Neural cell (in vitro differentiated cells): ENCODE measurements around the gene DPYD. TPM values are rescaled to one million over a fixed set of nuclear protein-coding genes. Genes with fewer than 3 reads are reported as not detected.
A peak's percentile ranks its signal among the peaks of the same experiment; 100 is the strongest.

Experiments
- H2AFZ ChIP-seq: fragments of 200-600, 300-800 bp; sonication (generic), shearing (Covaris generic); 2 replicates; pipeline ENCODE4 v1.6.0; 2014; ENCODE audit warnings: low read depth, mild to moderate bottlenecking, antibody characterized with exemption, low read length, moderate library complexity
- H3F3A ChIP-seq: fragments of 200-600 bp; shearing (Covaris generic); 2 replicates; pipeline ENCODE4 v1.6.1; 2016; ENCODE audit warnings: mild to moderate bottlenecking, moderate library complexity, mixed read lengths, antibody characterized with exemption, low read length; ENCODE audit not compliant: insufficient read depth, poor library complexity, severe bottlenecking
- H3K27ac ChIP-seq: fragments of 200-600, 300-800 bp; sonication (generic), shearing (Covaris generic); 2 replicates; pipeline ENCODE4 v1.5.1; 2014; ENCODE audit warnings: mild to moderate bottlenecking, low read length, moderate library complexity
- H3K27me3 ChIP-seq: fragments of 300-800, 200-600 bp; sonication (generic), shearing (Covaris generic); 2 replicates; pipeline ENCODE4 v1.6.0; 2014; ENCODE audit warnings: mild to moderate bottlenecking, low read depth, low read length, moderate library complexity; ENCODE audit not compliant: insufficient read depth
- H3K36me3 ChIP-seq: fragments of 300-800, 200-600 bp; sonication (generic), shearing (Covaris generic); 2 replicates; pipeline ENCODE4 v1.5.1; 2014; ENCODE audit warnings: mild to moderate bottlenecking, antibody characterized with exemption, low read length, moderate library complexity; ENCODE audit not compliant: insufficient read depth
- H3K4me2 ChIP-seq: fragments of 300-800, 200-600 bp; sonication (generic), shearing (Covaris generic); 2 replicates; pipeline ENCODE4 v1.6.0; 2014; ENCODE audit warnings: mild to moderate bottlenecking, low read length
- H3K4me3 ChIP-seq: fragments of 300-800, 200-600 bp; sonication (generic), shearing (Covaris generic); 2 replicates; pipeline ENCODE4 v1.5.1; 2014; ENCODE audit warnings: mild to moderate bottlenecking, low read length, moderate library complexity
- H3K79me2 ChIP-seq: fragments of 200-600 bp; shearing (Covaris generic); replicated peaks from 2 replicates; pipeline ENCODE4 v1.6.0; 2014; ENCODE audit warnings: mild to moderate bottlenecking, low read length, moderate library complexity; ENCODE audit not compliant: insufficient read depth
- H3K9ac ChIP-seq: fragments of 300-800, 200-600 bp; sonication (generic), shearing (Covaris generic); 2 replicates; pipeline ENCODE4 v1.6.1; 2016; ENCODE audit warnings: mild to moderate bottlenecking, low read length, mixed read lengths
- H3K9me2 ChIP-seq: fragments of 200-600 bp; shearing (Covaris generic); 2 replicates; pipeline ENCODE4 v1.6.1; 2016; ENCODE audit warnings: mild to moderate bottlenecking, low read length, mixed read lengths; ENCODE audit not compliant: insufficient read depth
- H3K9me3 ChIP-seq: fragments of 200-600, 300-800 bp; sonication (generic), shearing (Covaris generic); 2 replicates; pipeline ENCODE4 v1.6.1; 2016; ENCODE audit warnings: mild to moderate bottlenecking, mixed run types, low read length, moderate library complexity, mixed read lengths
- H4K20me1 ChIP-seq: fragments of 200-600 bp; shearing (Covaris generic); 2 replicates; pipeline ENCODE4 v1.6.1; 2016; ENCODE audit warnings: mild to moderate bottlenecking, mixed run types; ENCODE audit not compliant: insufficient read depth
- CTCF ChIP-seq: fragments of 450-650 bp; IDR thresholded peaks from 2 replicates; pipeline ENCODE4 v1.5.1; 2014; ENCODE audit warnings: antibody characterized with exemption, mild to moderate bottlenecking, moderate library complexity; ENCODE audit not compliant: poor library complexity, severe bottlenecking
- EP300 ChIP-seq: fragments of 450-650 bp; conservative IDR thresholded peaks from 2 replicates; pipeline ENCODE4 v1.6.1; 2014; ENCODE audit warnings: antibody characterized with exemption, mild to moderate bottlenecking, moderate library complexity; ENCODE audit not compliant: poor library complexity, severe bottlenecking
- EZH2 ChIP-seq: fragments of 200-600, 300-800 bp; shearing (Covaris generic), sonication (generic); IDR thresholded peaks from 2 replicates; pipeline ENCODE4 v1.6.1; 2014; ENCODE audit warnings: antibody characterized with exemption, low read length, borderline replicate concordance, mild to moderate bottlenecking; ENCODE audit not compliant: insufficient read depth, poor library complexity, severe bottlenecking
- MXI1 ChIP-seq: fragments of 450-650 bp; conservative IDR thresholded peaks from 2 replicates; pipeline ENCODE4 v1.6.1; 2014; ENCODE audit warnings: antibody characterized with exemption, mild to moderate bottlenecking; ENCODE audit not compliant: poor library complexity, severe bottlenecking
- POLR2AphosphoS5 ChIP-seq: IDR thresholded peaks from 2 replicates; pipeline ENCODE4 v1.6.1; 2012
- RAD21 ChIP-seq: fragments of 450-650 bp; conservative IDR thresholded peaks from 2 replicates; pipeline ENCODE4 v1.6.1; 2014; ENCODE audit warnings: antibody characterized with exemption, mild to moderate bottlenecking, moderate library complexity
- REST ChIP-seq: IDR thresholded peaks from 2 replicates; pipeline ENCODE4 v1.6.1; 2012; ENCODE audit warnings: borderline replicate concordance
- SMC3 ChIP-seq: fragments of 450-650 bp; conservative IDR thresholded peaks from 2 replicates; pipeline ENCODE4 v1.6.1; 2014; ENCODE audit warnings: antibody characterized with exemption, mild to moderate bottlenecking, moderate library complexity; ENCODE audit not compliant: poor library complexity
- TAF1 ChIP-seq: IDR thresholded peaks from 2 replicates; pipeline ENCODE4 v1.6.1; 2012; ENCODE audit warnings: low read depth
- polyA plus RNA-seq: library from polyadenylated mRNA; depleted of rRNA; stranded (reverse); fragments of >200 nt; gene quantifications from 2 replicates; pipeline ENCODE4 v1.2.3, GENCODE V29; 2014

Gene DPYD
- polyA plus RNA-seq, 1 donor from 2014 or later = 6.7 TPM

GRCh38 chr1:97170300-97170699 lies 750.5 kb downstream of the DPYD start:
- Histone ChIP-seq H3K4me2 (no peak overlapping the region), H3F3A (no peaks in the 10 kb centered on the region), H3K27ac (no peak overlapping the region), H3K36me3 (no peaks in the 10 kb centered on the region), H3K9me2 (no peaks in the 10 kb centered on the region), H3K9me3 (no peaks in the 10 kb centered on the region), H3K9ac (no peak overlapping the region), H3K79me2 (no peaks in the 10 kb centered on the region), H2AFZ (no peak overlapping the region), H4K20me1 (no peaks in the 10 kb centered on the region), H3K27me3 (no peaks in the 10 kb centered on the region), H3K4me3 (no peak overlapping the region)
- TF ChIP-seq EZH2 = no peak
- TF ChIP-seq RAD21 = no peak
- no peak for TF ChIP-seq SMC3
- no peak for TF ChIP-seq TAF1
- TF ChIP-seq REST = no peak
- TF ChIP-seq EP300 = no peak
- TF ChIP-seq MXI1 = no peak
- no peak for TF ChIP-seq POLR2AphosphoS5

DNA sequence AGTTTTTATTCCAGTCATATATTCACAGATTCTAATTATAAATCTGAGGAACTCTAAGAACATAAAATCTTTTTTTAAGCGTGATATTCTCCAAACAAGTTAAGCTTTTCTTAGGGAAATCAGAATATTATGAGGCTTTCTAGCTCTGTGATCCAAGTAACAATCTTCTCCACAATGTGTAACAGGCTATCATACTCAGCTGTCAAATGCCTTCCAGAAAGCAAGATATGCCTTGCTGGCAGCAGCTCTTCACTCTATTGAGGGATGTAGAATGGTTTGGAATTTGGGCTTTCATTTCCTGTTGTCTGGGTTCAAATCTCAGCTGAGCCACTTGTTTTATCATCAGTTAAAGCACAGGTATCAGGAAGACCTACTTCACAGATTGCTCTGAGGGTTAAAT lies 752.8 kb downstream of the DPYD start:
- TF ChIP-seq EP300 (peak; percentile 9), CTCF (no peak)
- Histone ChIP-seq H3K4me2 (no peak overlapping the region), H3K9me3 (peaks cover 2% of the 10 kb centered on the region), H3F3A (no peaks in the 10 kb centered on the region), H3K27ac (no peak overlapping the region), H2AFZ (no peak overlapping the region), H3K79me2 (no peaks in the 10 kb centered on the region), H3K36me3 (no peaks in the 10 kb centered on the region), H3K9me2 (no peaks in the 10 kb centered on the region), H3K27me3 (no peaks in the 10 kb centered on the region), H3K9ac (no peak overlapping the region), H3K4me3 (no peak overlapping the region), H4K20me1 (no peaks in the 10 kb centered on the region)

DNA sequence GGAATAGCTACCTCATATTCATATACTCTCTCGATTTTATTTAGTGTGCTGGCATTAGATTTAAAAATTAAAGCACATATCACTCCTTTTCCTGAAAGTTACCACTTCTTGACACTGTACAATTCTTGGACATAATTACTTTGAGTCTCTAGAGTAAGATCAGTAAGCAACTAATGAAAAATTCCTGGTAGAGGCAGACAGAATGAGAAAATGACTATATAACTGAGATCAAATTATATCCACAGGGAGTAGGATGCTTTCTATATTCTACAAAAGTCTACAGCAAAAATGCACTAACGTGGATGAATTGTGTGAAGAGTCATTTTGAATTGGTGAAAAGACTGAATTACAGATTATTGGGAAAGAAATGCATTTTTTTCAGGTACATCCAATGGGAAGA lies 753.6 kb downstream of the DPYD start:
- Histone ChIP-seq H3K27me3 (no peaks in the 10 kb centered on the region), H3K9ac (no peak overlapping the region), H3K79me2 (no peaks in the 10 kb centered on the region), H4K20me1 (no peaks in the 10 kb centered on the region), H3F3A (no peaks in the 10 kb centered on the region), H3K9me2 (no peaks in the 10 kb centered on the region), H3K36me3 (no peaks in the 10 kb centered on the region), H2AFZ (no peak overlapping the region), H3K27ac (no peak overlapping the region), H3K4me2 (no peak overlapping the region), H3K4me3 (no peak overlapping the region), H3K9me3 (peaks cover 2% of the 10 kb centered on the region)
- TF ChIP-seq MXI1 = no peak
- TF ChIP-seq POLR2AphosphoS5 = no peak
- no peak for TF ChIP-seq CTCF
- TF ChIP-seq RAD21 = no peak
- TF ChIP-seq SMC3 = no peak
- no peak for TF ChIP-seq EP300
- no peak for TF ChIP-seq TAF1
- TF ChIP-seq EZH2 = no peak
- TF ChIP-seq REST = no peak
